ENCODE measurements around the gene NCBP3.

DNA sequence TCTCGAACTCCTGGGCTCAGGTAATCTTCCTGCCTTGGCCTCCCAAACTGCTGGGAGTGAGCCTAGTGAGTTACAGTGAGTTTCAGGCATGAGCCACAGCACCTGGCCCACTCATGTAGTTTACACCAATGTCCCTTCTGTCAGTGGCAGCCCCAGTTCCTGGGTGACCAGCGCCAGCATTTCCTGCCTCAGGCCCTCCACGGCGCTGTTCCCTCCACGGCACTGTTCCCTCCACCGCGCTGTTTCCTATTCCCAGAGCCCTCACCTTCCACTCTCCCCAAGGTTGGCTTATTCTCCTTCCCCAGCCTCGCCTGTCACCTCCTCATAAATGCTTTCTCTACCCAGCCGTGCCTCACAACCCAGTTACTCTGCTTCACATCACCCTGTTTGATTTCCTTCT is 77.7 kb downstream of the NCBP3 start:
- TF ChIP-seq, protein P1, sequence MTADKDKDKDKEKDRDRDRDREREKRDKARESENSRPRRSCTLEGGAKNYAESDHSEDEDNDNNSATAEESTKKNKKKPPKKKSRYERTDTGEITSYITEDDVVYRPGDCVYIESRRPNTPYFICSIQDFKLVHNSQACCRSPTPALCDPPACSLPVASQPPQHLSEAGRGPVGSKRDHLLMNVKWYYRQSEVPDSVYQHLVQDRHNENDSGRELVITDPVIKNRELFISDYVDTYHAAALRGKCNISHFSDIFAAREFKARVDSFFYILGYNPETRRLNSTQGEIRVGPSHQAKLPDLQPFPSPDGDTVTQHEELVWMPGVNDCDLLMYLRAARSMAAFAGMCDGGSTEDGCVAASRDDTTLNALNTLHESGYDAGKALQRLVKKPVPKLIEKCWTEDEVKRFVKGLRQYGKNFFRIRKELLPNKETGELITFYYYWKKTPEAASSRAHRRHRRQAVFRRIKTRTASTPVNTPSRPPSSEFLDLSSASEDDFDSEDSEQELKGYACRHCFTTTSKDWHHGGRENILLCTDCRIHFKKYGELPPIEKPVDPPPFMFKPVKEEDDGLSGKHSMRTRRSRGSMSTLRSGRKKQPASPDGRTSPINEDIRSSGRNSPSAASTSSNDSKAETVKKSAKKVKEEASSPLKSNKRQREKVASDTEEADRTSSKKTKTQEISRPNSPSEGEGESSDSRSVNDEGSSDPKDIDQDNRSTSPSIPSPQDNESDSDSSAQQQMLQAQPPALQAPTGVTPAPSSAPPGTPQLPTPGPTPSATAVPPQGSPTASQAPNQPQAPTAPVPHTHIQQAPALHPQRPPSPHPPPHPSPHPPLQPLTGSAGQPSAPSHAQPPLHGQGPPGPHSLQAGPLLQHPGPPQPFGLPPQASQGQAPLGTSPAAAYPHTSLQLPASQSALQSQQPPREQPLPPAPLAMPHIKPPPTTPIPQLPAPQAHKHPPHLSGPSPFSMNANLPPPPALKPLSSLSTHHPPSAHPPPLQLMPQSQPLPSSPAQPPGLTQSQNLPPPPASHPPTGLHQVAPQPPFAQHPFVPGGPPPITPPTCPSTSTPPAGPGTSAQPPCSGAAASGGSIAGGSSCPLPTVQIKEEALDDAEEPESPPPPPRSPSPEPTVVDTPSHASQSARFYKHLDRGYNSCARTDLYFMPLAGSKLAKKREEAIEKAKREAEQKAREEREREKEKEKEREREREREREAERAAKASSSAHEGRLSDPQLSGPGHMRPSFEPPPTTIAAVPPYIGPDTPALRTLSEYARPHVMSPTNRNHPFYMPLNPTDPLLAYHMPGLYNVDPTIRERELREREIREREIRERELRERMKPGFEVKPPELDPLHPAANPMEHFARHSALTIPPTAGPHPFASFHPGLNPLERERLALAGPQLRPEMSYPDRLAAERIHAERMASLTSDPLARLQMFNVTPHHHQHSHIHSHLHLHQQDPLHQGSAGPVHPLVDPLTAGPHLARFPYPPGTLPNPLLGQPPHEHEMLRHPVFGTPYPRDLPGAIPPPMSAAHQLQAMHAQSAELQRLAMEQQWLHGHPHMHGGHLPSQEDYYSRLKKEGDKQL (CRISPR knock-in tag; IDR thresholded peaks at IDR 0.05; ENCODE audit: borderline replicate concordance), result no peak
- no peak for TF ChIP-seq JUN (IDR thresholded peaks at IDR 0.05; ENCODE audit: borderline replicate concordance, low read depth, low read length)
- TF ChIP-seq JUN (CRISPR knock-in tag; IDR thresholded peaks at IDR 0.05; ENCODE audit: borderline replicate concordance), result no peak
- no peak for TF ChIP-seq SUPT5H (IDR thresholded peaks at IDR 0.05)
- no peak for TF ChIP-seq SOX6 (IDR thresholded peaks at IDR 0.05)
- no peak for TF ChIP-seq MEIS2 (IDR thresholded peaks at IDR 0.05; ENCODE audit: partially characterized antibody)
- TF ChIP-seq, protein P2, sequence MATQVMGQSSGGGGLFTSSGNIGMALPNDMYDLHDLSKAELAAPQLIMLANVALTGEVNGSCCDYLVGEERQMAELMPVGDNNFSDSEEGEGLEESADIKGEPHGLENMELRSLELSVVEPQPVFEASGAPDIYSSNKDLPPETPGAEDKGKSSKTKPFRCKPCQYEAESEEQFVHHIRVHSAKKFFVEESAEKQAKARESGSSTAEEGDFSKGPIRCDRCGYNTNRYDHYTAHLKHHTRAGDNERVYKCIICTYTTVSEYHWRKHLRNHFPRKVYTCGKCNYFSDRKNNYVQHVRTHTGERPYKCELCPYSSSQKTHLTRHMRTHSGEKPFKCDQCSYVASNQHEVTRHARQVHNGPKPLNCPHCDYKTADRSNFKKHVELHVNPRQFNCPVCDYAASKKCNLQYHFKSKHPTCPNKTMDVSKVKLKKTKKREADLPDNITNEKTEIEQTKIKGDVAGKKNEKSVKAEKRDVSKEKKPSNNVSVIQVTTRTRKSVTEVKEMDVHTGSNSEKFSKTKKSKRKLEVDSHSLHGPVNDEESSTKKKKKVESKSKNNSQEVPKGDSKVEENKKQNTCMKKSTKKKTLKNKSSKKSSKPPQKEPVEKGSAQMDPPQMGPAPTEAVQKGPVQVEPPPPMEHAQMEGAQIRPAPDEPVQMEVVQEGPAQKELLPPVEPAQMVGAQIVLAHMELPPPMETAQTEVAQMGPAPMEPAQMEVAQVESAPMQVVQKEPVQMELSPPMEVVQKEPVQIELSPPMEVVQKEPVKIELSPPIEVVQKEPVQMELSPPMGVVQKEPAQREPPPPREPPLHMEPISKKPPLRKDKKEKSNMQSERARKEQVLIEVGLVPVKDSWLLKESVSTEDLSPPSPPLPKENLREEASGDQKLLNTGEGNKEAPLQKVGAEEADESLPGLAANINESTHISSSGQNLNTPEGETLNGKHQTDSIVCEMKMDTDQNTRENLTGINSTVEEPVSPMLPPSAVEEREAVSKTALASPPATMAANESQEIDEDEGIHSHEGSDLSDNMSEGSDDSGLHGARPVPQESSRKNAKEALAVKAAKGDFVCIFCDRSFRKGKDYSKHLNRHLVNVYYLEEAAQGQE (IDR thresholded peaks at IDR 0.05; ENCODE audit: borderline replicate concordance), result no peak
- TF ChIP-seq, protein P2 (CRISPR knock-in tag; IDR thresholded peaks at IDR 0.05; ENCODE audit: low read depth), result no peak
- no peak for TF ChIP-seq ERF (CRISPR knock-in tag; IDR thresholded peaks at IDR 0.05)
- TF ChIP-seq, protein P3, sequence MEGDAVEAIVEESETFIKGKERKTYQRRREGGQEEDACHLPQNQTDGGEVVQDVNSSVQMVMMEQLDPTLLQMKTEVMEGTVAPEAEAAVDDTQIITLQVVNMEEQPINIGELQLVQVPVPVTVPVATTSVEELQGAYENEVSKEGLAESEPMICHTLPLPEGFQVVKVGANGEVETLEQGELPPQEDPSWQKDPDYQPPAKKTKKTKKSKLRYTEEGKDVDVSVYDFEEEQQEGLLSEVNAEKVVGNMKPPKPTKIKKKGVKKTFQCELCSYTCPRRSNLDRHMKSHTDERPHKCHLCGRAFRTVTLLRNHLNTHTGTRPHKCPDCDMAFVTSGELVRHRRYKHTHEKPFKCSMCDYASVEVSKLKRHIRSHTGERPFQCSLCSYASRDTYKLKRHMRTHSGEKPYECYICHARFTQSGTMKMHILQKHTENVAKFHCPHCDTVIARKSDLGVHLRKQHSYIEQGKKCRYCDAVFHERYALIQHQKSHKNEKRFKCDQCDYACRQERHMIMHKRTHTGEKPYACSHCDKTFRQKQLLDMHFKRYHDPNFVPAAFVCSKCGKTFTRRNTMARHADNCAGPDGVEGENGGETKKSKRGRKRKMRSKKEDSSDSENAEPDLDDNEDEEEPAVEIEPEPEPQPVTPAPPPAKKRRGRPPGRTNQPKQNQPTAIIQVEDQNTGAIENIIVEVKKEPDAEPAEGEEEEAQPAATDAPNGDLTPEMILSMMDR (IDR thresholded peaks at IDR 0.05 in 2 of 3, conservative IDR thresholded peaks at IDR 0.05 in 1 of 3; ENCODE audit: insufficient read depth in 2 of 3, low read depth in 1 of 3, low read length in 3 of 3), result no peak
- TF ChIP-seq LARP7 (IDR thresholded peaks at IDR 0.05), result no peak
